ENCODE results near the gene PMFBP1. TPM values are rescaled to one million over a fixed set of nuclear protein-coding genes. Genes with fewer than 3 reads are reported as not detected.

Gene PMFBP1
- total and polyA plus RNA-seq, 12 donors: 0.26 to 1.6 (median 0.45) TPM; not detected in 8

DNA sequence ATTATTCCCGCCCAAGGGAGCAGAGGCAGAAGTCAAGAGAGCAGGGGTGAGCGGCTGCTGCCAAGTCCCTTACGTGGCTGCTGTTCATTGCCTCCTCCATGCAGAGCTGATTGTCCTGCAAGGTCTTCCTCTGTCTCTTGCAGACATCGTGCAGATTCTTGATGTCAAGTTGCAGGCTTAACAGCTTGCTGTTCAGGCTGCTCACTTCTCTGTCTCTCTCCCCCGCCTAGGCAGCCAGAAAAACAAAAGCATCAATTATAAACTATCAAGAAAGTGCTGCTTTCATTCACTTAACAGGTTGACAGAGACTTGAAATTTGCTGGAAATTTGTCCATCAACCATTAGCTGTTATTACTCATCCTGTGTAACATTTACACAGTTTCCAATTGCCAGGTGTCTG lies 7.3 kb downstream of the PMFBP1 start:
- TF ChIP-seq, protein P1, sequence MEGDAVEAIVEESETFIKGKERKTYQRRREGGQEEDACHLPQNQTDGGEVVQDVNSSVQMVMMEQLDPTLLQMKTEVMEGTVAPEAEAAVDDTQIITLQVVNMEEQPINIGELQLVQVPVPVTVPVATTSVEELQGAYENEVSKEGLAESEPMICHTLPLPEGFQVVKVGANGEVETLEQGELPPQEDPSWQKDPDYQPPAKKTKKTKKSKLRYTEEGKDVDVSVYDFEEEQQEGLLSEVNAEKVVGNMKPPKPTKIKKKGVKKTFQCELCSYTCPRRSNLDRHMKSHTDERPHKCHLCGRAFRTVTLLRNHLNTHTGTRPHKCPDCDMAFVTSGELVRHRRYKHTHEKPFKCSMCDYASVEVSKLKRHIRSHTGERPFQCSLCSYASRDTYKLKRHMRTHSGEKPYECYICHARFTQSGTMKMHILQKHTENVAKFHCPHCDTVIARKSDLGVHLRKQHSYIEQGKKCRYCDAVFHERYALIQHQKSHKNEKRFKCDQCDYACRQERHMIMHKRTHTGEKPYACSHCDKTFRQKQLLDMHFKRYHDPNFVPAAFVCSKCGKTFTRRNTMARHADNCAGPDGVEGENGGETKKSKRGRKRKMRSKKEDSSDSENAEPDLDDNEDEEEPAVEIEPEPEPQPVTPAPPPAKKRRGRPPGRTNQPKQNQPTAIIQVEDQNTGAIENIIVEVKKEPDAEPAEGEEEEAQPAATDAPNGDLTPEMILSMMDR (IDR thresholded peaks at IDR 0.05): no peak
- H3K4me3 ChIP-seq: no peak overlapping the region
- 54 to 55% methylated on average over 5 of the region's 5 CpGs for WGBS, 2 donors
- intact Hi-C loops (cut with DNase I): no loop called here
- no peak overlapping the region for H3K27ac ChIP-seq
- no peaks in the 10 kb centered on the region for H3K36me3 ChIP-seq
- H3K9me3 ChIP-seq: peaks cover 0 to 5% (median 0%) of the 10 kb centered on the region in 11 donors
- H3K4me1 ChIP-seq: no peaks in the 10 kb centered on the region
- H3K27me3 ChIP-seq: peaks cover 0 to 22% (median 0%) of the 10 kb centered on the region in 7 donors
- DNase-seq (no peak), ATAC-seq (no peak)

GRCh38 chr16:72162105-72162692 lies 9.8 kb downstream of the PMFBP1 start:
- no peak overlapping the region for H3K27ac ChIP-seq
- no peak overlapping the region for H3K4me3 ChIP-seq
- H3K9me3 ChIP-seq: peaks cover 0 to 5% (median 0%) of the 10 kb centered on the region in 11 donors
- 63 to 65% methylated on average over 6 of the region's 6 CpGs for WGBS, 2 donors
- DNase-seq (no peak), ATAC-seq (no peak)
- peaks cover 0 to 22% (median 0%) of the 10 kb centered on the region in 7 donors for H3K27me3 ChIP-seq
- TF ChIP-seq, protein P1 (IDR thresholded peaks at IDR 0.05): no peak
- intact Hi-C loops (cut with DNase I): no loop called here
- H3K36me3 ChIP-seq: no peaks in the 10 kb centered on the region
- no peaks in the 10 kb centered on the region for H3K4me1 ChIP-seq

DNA sequence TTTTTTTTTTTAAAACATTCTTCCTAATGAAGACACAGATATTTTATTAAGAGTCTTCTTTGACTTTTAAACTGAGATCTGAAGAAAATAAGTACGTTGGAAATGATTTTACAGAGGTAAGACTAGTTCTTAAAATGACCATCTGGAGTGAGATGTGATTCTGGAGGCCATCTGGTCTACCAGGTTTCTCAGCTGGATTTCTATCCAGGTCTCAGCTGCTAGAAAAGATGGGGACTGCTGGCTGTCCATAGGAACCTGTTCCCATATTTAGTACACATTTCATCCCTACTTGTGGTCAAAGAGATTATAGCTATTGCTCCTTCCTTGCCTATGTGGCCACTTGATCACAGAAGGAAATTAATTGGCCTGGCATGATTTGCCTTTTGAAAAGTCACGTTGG lies 12.2 kb downstream of the PMFBP1 start:
- no peaks in the 10 kb centered on the region for H3K36me3 ChIP-seq
- peaks cover 0 to 13% (median 0%) of the 10 kb centered on the region in 7 donors for H3K27me3 ChIP-seq
- H3K4me3 ChIP-seq: no peak overlapping the region
- no peaks in the 10 kb centered on the region for H3K4me1 ChIP-seq
- DNase-seq: no peak
- intact Hi-C loops (cut with DNase I): no loop called here
- no peak for ATAC-seq
- WGBS, 2 donors: 66 to 77% methylated on average over 2 of the region's 2 CpGs
- TF ChIP-seq, protein P1 (IDR thresholded peaks at IDR 0.05): no peak
- H3K27ac ChIP-seq: no peak overlapping the region
- no peaks in the 10 kb centered on the region for H3K9me3 ChIP-seq

- H3K27ac ChIP-seq: no peak overlapping the region
- DNase-seq: no peak
- H3K4me1 ChIP-seq: no peaks in the 10 kb centered on the region
- 45 to 46% methylated on average over 2 of the region's 2 CpGs for WGBS, 2 donors
- intact Hi-C loops (cut with DNase I): no loop called here
- no peak for ATAC-seq
- no peaks in the 10 kb centered on the region for H3K9me3 ChIP-seq
- TF ChIP-seq, protein P1 (IDR thresholded peaks at IDR 0.05): no peak
- H3K4me3 ChIP-seq: no peak overlapping the region
- H3K27me3 ChIP-seq: peaks cover 0 to 13% (median 0%) of the 10 kb centered on the region in 7 donors
- H3K36me3 ChIP-seq: no peaks in the 10 kb centered on the region
These were observed 12.6 kb downstream of the PMFBP1 start for GRCh38 chr16:72159386-72159785.

Data from heart right ventricle (tissue), 16 donors.